ENCODE measurements around the gene FCHO2.

Gene FCHO2

DNA sequence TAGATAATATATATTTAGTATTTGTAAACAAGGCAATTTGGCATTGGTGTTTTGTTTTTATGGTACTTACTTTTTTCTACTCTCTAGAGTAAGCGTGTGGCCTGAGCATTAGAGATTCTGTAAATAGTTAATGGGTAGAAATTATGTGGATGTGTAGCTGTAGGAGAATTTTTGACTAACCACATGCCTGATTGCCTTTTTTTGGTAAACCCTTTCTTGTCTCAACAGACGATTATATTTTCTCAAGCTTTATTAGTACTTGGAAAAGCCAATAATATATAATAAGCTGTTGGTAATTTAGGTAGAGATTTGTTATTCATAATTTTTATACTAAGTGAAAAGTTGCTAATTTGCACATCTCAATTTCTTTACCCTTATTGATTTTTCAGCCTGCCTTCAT is 76.8 kb downstream of the FCHO2 start:
- no peak for DNase-seq

- no peak for DNase-seq
These were observed 81.7 kb downstream of the FCHO2 start for GRCh38 chr5:73037545-73037944.

DNA sequence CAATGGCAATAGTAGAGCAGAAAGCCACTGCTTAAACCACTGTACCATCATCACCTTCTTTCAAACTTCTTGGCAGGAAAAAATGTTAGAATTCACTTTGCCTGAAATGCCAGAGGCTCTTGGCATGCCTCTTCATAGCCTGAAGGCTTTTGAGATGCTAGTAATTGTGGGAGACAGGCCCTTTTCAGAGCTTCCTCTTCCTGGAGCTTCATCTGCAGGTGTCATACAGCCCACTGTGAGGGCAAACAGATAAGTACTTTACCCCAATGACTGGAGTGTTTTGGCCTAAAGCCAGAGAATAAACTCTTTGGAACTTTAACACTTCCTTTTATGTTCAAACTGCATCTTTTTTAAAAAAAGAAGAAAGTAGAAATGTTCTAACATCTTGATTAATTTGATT is 83.2 kb downstream of the FCHO2 start:
- DNase-seq = no peak

- DNase-seq = no peak
These were observed 87.2 kb downstream of the FCHO2 start for GRCh38 chr5:73042993-73043392.

DNA sequence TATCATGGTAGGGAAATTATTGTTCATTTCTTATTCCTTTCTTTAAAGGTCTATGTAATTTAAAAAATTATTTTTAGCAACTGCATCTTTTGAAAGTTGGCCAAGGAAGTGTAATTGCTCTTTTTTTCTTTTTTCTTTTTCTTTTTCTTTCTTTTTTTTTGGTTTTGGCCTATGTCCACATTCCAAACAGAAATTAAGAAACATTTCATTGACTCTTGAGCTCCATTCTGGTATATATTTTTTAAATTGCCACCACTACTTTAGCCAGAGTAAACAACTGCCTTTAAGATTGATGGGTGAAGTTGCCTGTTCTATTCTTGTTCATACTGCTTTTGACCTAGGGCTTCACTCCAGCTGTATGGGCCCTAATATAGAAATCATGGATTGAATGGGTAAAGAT is 88.7 kb downstream of the FCHO2 start:
- no peak for DNase-seq

- DNase-seq = no peak
These were observed 89.8 kb downstream of the FCHO2 start for GRCh38 chr5:73045623-73046022.

DNA sequence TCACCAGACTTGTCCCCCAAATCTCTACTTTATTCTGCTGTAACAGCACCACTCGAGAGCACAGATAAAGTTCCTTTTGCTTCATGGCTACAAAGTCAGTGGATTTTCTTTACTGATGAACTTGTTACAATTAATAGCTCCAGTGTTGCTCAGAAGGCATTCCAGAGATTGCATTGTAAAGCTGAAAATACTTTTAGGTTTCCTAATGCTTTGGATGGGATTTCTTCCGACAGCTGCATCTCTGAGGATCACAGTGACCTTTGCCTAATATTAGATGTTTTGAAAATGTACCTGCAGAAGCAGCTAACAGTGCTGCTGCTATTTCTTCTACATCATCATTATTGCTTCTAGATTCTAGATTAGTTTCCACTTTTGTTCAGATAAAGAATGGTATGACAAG is 105.8 kb downstream of the FCHO2 start:
- DNase-seq = no peak

DNA sequence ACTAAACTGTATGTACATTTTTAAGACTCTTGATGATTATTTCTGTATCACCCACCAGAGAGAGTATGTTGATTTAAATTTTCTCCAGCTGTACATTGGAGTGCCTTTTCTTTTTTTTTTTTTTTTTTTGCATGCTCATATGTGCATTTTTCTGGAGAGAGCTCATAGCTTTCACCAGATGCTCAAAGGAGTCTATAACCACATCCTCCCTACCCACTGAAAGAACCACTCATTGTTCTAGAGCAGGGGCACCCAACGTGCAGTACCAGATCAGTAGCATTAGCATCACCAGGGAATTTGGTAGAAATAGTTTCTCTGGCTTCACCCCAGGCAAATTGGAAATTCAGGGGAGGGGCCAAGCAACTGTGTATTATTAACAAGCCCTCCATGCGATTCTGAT is 110.6 kb downstream of the FCHO2 start:
- DNase-seq = no peak

DNA sequence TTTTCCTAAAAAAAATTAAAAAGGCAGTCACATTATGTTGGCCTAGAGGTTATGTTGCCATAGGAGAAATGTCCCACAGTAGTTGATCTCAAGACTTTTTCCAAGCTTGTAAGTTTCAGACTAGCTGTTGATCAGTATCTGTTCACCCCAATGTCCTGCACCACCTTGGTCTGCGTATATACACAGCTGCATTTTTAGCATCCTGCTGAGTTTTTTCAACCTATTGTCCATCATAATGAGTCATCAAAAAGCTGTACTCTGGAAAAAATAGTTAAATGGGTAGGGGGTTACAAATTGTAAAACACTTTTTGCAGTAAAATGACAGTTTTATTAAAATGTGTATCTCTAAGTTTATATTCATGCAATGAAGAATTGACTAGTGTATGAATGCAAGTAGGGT is 111.4 kb downstream of the FCHO2 start:
- DNase-seq = no peak

- DNase-seq = no peak
These were observed 125.3 kb downstream of the FCHO2 start for GRCh38 chr5:73081093-73081492.

DNA sequence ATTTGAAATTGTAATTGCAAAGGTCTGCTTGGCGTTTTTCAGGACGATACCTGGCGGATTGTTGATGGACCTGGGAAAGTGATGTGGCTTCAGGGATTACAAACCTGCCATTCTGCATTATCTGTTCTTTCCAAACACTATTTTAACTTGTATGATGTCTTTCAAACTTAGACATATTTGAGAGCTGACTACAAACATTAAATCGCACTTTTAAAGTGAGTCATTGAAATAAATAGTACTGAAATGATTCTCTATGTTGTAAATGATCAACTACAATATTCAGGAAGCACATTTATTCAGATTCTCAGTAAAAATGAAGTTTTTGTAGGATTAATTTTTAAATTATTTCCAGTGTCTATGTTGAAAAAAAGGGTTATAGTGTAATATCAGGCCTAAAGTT is 132.2 kb downstream of the FCHO2 start:
- DNase-seq = no peak

DNA sequence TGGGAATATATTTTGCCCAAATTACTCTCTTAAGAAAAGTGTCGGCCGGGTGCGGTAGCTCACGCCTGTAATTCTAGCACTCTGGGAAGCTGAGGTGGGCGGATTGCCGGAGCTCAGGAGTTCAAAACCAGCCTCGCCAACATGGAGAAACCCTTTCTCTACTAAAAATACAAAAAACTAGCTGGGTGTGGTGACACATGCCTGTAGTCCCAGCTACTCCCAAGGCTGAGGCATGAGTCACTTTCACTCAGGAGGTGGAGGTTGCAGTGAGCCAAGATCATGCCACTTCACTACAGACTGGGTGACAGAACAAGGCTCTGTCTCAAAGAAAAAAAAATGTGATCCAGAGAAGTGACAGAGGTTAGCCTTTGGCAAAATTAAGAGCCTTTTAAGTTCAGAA is 138.1 kb downstream of the FCHO2 start:
- no peak for DNase-seq

DNA sequence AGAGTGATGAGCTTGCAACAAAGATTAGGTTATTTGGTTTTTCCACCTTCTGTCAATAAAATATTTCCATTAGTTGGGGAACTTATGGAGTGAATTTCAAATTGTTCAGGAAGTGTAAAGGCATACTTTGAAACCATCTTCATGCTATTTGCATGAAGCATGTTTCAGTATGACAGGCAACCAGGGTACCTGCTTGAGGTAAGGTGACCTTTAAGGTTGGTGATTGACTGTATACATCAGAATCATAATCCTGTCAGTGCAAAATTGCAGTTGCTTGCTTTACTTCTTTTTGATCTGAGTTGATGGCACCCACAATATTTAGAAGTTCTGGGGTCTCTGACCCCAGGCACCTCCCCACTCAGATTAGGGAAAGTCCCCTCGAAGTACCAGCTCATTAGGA is 138.6 kb downstream of the FCHO2 start:
- DNase-seq = no peak

DNA sequence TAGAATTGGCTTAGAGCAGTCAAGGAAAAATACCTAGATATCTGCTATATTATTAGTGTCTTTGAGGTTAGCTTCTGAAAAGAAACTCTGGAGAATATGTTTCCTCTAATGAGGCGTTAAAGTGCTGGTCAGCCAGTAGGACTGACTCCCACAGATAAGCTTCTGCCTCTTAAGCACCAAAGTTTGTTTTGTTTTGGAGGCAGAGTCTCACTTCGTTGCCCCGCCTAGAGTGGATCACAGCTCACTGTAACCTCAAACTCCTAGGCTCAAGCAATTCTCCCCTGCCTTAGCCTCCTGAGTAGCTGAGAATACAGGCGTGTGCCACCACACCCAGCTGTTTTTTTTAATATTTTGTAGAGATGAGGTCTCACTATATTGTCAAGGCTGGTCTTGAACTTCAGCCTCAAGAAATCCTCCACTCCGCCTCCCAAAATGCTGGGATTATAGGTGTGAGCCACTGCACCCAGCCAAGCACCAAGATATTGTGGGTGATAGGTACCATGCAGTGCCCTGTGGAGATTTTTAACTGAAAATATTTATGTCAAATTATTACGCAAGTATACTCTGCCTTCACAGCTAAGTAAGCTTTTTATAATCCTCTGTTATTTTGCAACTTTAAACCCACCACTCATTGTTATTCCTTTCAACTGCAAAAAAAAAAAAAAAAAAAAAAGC is 139.9 kb downstream of the FCHO2 start:
- DNase-seq = no peak

- no peak for DNase-seq
These were observed 140.4 kb downstream of the FCHO2 start for GRCh38 chr5:73096239-73096575.

DNA sequence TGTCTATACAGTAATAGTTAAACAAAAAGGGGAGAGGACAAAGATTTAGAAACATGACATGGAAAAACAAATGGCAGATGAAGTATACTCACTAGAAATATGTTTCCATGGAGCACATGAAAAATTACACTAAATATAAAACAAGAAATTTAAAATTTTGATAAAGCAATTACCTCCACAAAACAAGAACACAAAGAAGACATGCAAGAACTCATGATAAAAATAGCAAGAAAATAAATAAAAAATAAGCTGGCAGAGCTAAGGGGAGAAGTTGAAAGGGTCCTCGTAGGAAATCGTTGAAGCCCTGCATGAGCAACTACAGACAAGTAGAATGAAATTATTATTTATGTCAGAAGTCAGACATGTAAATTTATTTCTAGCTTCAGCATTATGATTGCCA is 141.9 kb downstream of the FCHO2 start:
- no peak for DNase-seq

DNA sequence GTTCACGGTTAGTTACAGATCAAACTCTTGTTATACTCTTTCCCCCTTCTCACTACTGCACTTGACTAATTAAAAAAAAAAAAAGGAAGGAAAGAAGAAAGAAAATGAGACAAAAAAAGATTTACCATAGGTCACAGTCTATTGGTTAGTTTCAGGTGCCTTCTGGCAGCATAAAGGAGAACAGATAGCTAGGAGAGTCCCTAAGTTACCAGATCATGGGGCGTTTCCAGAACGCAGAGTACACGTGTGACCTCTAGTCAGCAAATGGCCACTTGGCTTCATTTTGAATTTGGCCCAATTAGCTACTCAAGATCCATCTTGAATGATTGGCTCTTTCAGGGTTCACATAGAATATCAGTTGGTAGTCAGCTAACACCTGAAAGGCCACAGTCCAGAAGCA is 144.3 kb downstream of the FCHO2 start:
- no peak for DNase-seq

- no peak for DNase-seq
These were observed 148.0 kb downstream of the FCHO2 start for GRCh38 chr5:73103870-73104299.

DNA sequence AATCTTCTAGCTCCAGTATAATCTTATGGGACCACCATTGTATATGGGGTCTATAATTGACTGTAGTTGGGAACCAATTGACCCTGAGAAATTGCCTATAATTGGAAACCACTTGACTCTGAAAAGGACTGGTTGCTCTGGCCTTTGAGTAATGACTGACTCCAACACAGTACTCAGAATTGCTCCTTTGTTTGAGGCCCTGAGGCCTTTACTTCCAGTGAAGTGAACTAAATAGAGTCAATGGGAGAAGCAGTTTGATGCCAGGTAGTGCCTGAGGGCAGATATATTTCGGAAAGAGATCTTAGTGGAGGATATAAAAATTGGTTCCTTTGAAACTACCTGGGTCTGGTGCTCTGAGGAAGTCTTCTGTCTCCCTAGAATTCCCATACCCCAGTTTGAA is 148.5 kb downstream of the FCHO2 start:
- no peak for DNase-seq

GRCh38 chr5:73106335-73106734 is 150.5 kb downstream of the FCHO2 start:
- no peak for DNase-seq

DNA sequence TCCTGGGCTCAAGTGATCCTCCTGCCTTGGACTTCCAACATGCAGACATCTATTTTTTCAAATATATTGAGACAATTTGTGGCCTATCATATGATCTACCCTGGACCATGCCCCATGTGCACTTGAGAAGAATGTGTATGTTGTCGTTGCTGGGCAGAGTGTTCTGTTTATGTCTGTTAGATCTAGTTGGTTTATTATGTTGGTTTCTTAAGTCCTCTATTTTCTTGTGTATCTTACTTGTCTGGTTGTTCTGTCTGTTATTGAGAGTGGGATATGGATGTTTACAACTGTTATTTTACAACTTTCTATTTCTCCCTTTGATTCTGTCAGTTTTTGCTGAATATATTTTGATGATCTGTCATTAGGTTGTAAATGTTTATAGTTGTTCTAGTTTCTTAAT is 154.3 kb downstream of the FCHO2 start:
- no peak for DNase-seq

DNA sequence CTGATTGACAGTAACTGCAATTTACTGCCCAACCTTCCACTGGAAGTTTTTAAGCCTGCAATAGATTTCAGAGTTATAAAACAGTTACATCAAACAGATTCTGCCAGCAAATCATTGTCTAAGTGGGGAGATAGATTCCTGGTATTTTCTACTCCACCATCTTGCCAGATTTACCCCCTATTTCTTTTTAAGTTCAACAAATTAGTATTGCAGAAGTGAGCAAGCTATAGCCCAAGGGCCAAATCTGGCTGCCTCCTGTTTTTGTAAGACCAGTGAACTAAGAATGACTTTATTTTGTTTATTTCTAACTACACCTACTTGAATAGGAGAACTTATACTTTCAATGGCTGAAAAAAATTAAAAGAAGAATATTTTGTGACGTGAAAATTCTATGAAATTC is 155.7 kb downstream of the FCHO2 start:
- DNase-seq = no peak

- no peak for DNase-seq
These were observed 156.5 kb downstream of the FCHO2 start for GRCh38 chr5:73112359-73112758.

DNA sequence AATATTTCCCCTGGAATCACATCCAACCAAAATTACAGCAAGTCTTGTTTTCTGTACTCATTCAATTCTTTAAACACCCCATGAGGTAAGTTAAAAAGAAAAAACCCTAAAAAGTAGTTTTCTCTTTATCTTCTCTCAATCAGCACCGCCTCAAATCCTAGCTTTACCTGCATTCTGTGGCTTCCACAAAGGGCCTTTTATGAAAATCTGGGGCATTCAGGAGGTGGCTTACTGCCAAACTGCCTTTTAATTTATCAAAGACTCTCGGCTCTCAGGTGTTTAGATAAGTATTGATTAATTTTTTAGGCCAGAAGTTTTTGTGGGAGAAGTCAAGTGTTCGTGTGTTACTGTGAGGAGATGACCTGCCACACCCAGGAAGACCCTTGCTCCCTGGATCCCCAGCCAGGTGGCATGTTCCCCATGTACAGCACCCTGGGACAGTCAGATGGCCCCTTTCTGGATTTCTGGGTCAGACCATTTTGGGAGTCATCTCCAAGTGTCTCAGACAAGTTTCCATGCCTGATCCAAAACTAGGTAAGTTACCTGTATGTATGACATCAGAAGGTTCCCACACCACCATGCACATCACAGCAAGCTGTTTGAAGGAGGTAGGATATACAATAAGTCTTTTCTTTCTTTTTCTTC is 158.3 kb downstream of the FCHO2 start:
- no peak for DNase-seq

GRCh38 chr5:73115399-73116051 is 159.7 kb downstream of the FCHO2 start:
- no peak for DNase-seq

Measured in femur (tissue), 1 donor.